GM12892 (cell line): ENCODE data around the gene ABTB2.

Experiments used
- DNase-seq: peaks from one replicate; pipeline ENCODE4 v3.0.0; 2011; ENCODE audit not compliant: insufficient read length
- FAIRE-seq: peaks from 2 replicates; lab custom pipeline; 2011; peaks lifted over from hg19 to GRCh38; lab: Jason Lieb, UNC
- POLR2A ChIP-seq: IDR thresholded peaks from 2 replicates; pipeline ENCODE4 v1.6.1; 2011; ENCODE audit warnings: low read depth, low read length, control low read depth
- POLR2AphosphoS5 ChIP-seq: IDR thresholded peaks from 2 replicates; pipeline ENCODE4 v1.6.1; 2011; ENCODE audit warnings: low read depth, low read length, control low read depth
- TAF1 ChIP-seq: IDR thresholded peaks from 2 replicates; pipeline ENCODE4 v1.6.1; 2011; ENCODE audit warnings: low read depth, mild to moderate bottlenecking, control low read depth, low read length, borderline replicate concordance

Gene ABTB2

DNA sequence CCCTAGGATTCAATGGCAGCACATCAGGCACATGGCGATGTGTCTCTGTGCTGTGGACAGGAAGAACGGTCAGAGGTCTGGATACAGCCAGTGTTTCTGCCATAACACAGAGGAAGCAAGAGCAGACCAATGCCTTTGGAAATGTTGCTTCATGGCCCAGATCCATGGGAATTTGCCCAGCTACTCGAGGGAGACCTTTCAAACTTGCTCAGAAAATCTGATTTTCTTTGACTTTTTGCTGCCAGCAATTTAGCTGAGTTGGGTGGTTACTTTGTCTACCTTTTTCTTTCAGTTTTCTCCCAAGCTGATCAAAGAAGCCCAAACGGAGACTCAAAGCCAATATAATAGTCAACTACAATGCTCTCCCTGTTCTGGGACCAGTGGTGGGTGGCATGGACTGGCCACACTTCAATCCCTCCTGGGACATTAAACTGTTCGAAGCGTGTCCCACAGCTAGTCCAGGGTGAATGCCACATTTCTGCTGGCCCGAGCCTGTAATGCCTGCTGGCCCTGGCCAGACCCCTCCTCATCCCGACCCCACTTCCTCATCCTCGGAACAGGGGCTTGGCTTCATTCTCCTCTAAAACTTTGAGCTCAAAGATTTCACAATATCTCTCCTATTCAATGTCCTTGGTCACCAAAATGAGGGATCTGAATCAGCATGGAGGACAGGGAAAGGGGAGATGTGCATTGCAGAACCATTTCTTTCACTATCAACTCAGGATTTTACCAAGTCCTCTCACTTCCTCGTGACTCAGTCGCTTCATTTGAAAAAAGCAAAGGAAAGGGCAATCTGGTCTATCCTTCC lies 93.3 kb downstream of the ABTB2 start:
- FAIRE-seq: no peak

DNA sequence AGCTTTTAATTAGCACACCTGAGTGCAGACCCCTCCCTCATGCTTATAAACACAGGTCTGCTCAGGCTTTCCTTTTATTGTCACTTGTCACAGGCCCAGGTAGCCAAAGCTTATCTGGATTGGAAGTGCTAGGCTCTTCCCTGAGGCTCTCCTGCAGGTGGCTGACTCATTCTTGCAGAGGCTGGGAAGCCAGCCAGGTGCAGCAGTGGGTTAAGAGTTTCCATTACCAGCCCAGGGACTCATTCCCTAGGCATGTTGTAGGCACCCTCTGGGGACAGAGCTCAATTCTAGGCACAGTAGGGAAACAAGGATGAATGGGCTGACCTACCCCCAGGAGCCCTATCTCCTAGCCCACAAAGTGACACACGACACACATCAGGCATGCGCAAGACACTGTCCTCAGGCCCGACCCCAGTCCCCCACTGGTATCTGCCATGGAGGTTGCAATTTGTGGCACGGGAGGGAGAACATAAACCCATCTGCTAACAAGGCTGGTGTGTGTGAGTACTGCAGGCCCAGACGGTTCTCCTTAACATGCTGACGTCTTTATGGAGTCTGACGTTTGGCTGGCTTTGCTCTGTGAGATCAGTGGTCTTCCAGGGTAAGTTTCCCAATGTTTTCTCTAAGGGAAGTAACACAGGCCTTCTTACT lies 94.2 kb downstream of the ABTB2 start:
- DNase-seq (no peak), FAIRE-seq (no peak)
- TF ChIP-seq TAF1 (no peak), POLR2AphosphoS5 (no peak), POLR2A (no peak)

More for the DNA sequence above, 93.3 kb downstream of the ABTB2 start:
- TF ChIP-seq POLR2AphosphoS5: no peak
- TF ChIP-seq POLR2A: no peak
- no peak for TF ChIP-seq TAF1
- DNase-seq: no peak

DNA sequence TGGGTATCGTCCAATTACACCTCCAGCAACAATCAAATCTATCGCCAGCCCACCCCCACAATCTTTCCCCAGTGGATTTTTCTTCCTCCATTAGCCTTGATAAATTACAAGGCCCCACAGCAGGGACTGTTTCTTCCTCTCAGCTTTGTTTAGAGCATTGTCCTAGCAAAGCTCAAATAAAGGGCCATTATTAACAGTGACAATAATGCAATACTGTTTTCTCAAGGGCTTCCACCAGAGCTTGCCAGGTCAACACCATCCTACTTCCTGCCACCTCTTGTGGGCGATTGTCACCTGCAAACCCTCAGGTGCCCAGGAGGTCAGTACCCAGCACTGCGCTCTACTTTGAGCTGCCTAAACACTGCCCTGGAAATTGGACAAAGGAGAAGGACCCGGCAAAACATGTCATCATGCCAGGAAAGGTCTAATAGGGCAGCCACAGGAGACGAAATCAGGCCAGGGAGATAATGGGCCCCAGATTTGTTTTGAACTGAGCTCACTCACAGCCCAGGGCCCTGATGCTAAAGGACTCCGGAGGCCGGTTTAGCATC lies 95.2 kb downstream of the ABTB2 start:
- DNase-seq (no peak), FAIRE-seq (no peak)
- no peak for TF ChIP-seq POLR2AphosphoS5
- no peak for TF ChIP-seq TAF1
- TF ChIP-seq POLR2A: no peak

DNA sequence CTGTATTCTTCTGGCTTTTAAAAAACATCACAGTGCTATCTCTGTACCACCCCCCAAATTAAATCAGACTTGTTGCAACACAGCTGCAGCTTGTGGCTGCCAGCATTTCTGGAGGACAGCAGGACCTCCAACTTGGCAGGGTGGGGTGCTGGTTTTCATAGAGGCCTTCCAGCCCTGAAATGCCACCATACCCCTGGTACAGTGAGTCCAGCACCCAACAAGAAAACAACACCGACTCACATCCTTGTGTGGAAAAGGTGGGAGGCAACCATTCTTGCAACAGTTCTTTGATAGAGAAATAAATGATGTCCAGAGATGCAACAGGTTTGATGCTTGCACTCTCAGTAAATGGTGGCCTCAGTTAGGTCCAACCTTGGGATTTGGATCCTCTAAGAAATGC lies 96.0 kb downstream of the ABTB2 start:
- FAIRE-seq: no peak
- no peak for DNase-seq
- no peak for TF ChIP-seq POLR2A
- TF ChIP-seq TAF1: no peak
- TF ChIP-seq POLR2AphosphoS5: no peak

DNA sequence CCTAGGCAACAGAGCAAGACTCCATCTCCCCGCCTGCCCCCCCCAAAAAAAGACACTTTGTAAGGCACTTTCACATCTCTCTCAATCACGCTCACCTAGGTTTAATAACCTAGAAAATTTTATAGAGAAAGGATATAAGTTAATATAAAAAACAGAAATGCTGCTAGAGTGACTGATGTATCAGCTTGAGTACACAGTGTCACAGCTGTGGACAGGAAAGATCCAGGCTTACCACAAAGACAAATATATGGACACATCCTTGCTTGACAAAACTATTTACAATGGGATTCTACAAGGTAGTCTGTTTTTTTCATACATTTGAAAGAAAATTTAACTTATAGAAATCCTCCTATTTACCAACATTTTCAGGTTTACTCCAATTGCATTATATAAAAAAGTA lies 96.7 kb downstream of the ABTB2 start:
- no peak for TF ChIP-seq TAF1
- no peak for TF ChIP-seq POLR2A
- TF ChIP-seq POLR2AphosphoS5: no peak
- DNase-seq (no peak), FAIRE-seq (no peak)

DNA sequence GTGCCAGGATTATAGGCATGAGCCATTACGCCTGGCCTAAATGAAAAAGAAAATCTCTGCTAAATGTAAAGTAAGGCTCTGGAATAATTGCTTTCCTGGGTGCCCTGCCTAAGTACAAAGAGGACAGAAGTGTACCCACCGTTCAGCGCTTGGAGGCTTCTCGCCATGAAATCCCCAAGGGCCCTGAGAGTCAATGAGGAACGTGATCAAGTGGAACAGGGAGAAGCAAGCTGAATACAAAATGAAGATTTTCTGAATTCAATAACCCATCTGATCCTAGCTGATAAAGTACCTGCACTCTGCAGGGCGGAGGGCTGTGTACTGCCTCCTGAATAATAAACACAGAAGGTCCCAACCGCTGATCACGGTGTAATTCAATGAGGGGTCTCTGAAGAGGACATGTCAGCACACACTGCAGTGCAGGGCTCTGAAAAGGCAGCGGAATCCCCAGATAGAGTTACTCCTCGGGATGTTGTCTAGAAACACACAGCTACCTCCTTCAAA lies 97.7 kb downstream of the ABTB2 start:
- DNase-seq (no peak), FAIRE-seq (no peak)
- TF ChIP-seq POLR2AphosphoS5 (no peak), POLR2A (no peak), TAF1 (no peak)

DNA sequence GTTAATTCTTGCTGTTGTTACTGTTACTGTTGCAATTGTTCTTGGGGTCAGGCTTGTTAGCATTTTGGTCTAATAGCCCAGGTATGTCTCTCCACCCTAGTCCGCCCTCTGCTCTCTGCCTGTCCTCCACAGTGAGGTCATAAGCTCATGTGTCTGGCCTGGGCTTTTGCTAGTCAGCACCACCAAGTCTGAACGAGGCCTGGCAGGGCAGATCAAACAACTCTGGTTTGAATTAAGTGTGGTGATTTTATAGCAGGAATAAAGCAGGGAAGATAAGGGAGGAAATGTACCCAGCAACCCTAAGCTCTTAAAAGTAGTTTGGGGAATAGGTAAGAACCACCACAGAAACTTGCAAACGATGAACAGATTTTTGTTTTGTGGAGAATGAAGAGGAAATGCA lies 98.7 kb downstream of the ABTB2 start:
- FAIRE-seq: peak; percentile 17
- TF ChIP-seq POLR2AphosphoS5: no peak
- no peak for TF ChIP-seq POLR2A
- DNase-seq: no peak

DNA sequence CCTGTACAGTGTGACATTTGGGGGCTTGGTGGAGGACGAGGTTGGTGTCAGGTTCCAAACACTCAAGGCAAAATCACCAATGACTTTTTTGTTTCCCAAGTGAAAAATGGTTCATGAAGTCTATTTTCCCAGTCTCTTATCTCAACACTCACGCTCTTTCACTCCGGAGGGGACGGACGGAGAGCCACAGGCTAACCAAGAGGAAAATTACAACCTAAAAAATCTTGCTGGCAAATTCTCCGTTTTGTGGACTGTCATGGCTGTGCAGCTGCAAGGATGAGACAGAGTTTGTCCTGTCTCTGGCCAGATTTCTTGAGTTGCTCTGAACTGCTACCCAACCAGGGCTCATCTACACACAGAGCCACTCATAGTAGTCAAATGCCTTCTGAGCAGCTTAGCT lies 101.2 kb downstream of the ABTB2 start:
- DNase-seq: no peak
- TF ChIP-seq POLR2A (no peak), TAF1 (no peak)
- no peak for FAIRE-seq

DNA sequence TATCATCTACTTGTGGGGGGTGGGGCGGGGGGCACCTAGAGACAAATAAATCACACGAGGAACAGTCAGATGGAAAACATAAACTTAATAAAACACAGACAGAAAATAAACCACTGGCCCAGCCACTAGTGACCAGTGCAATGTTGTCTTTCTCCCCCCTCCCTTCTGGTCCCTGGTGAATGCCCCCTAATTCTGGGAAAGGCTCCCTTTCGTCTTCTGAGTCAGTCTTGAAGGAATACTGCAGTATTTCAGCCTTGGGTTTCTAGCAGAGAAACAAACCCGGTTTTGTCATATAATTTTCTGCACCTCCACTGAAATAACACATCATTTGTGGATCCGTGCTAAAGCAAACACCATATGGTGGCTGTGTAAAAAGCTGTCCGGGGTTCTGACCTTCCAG lies 101.7 kb downstream of the ABTB2 start:
- TF ChIP-seq TAF1: no peak
- no peak for TF ChIP-seq POLR2AphosphoS5
- no peak for TF ChIP-seq POLR2A
- no peak for DNase-seq
- FAIRE-seq: no peak

DNA sequence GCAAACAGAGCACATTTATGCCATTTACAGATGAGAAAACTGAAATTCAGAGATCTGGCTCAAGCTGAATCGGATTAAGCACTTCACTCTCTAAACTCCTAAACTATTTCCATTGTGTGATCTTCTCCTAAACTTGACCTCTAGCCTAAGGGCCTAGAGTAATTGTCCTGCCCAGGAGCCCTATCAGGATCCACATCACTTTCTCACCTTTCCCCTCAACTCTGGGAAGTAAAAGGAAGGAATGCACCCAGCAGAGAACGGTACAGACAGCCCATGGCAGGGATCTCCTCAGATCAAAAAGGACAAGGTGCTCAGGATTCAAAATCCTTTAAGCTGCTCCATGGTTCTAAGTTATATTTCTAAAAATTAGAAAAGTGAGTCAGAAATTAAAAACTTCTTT lies 102.7 kb downstream of the ABTB2 start:
- DNase-seq (no peak), FAIRE-seq (no peak)
- TF ChIP-seq POLR2AphosphoS5 (no peak), POLR2A (no peak), TAF1 (no peak)

DNA sequence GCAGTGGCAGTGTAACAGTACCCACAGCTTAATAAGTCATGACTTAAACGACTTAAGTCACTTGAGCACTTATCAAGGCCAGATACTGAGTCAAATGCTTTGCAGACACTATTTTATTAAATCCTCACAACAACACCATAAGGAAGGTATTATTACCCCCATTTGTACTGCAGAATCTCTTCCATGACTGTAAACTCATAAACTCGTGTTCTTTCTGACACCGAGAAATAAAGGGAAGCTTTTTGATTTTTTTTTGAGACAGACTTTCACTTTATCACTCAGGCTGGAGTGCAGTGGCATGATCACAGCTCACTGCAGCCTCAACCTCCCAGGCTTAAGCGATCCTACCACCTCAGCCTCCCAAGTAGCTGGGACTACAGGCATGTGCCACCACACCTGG lies 103.8 kb downstream of the ABTB2 start:
- no peak for DNase-seq
- FAIRE-seq: no peak
- TF ChIP-seq POLR2A (no peak), TAF1 (no peak), POLR2AphosphoS5 (no peak)

DNA sequence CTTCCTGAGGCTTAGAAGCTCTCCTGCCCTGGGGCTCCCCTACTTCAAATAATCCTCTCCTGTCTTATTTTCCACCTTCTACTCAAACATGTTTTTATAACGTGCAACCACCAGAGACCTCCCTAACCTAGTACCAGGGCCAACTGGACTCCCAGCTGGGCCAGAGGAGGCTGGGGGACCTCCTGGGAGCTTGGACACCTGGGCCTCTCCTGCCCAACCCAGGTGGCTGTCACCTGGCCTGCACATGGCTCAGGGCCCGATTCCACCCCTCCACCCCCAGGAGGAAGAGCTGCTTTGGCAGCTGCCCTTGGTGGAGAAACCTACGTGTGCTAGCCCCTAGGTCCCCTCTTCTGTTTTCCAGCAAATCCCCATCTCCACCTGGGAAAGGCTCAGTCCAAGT lies 105.2 kb downstream of the ABTB2 start:
- FAIRE-seq: no peak
- DNase-seq: no peak
- TF ChIP-seq POLR2AphosphoS5 (no peak), POLR2A (no peak), TAF1 (no peak)
